ENCODE measurements around the gene DCC.

Gene DCC

GRCh38 chr18:53153800-53154199, 813.8 kb downstream of the DCC start:
- DNase-seq (ENCODE audit: low read depth in 1 of 2, low spot score in 1 of 2) = no peak

- DNase-seq (ENCODE audit: low read depth in 1 of 2, low spot score in 1 of 2) = no peak
Measured at GRCh38 chr18:53165770-53166169, 825.8 kb downstream of the DCC start.

- DNase-seq (ENCODE audit: low read depth in 1 of 2, low spot score in 1 of 2) = no peak
Measured at GRCh38 chr18:53169346-53169745, 829.3 kb downstream of the DCC start.

GRCh38 chr18:53191634-53192033, 851.6 kb downstream of the DCC start:
- DNase-seq (ENCODE audit: low read depth in 1 of 2, low spot score in 1 of 2) = no peak

GRCh38 chr18:53193870-53194269, 853.9 kb downstream of the DCC start:
- no peak for DNase-seq (ENCODE audit: low read depth in 1 of 2, low spot score in 1 of 2)

GRCh38 chr18:53219853-53220252, 879.9 kb downstream of the DCC start:
- no peak for DNase-seq (ENCODE audit: low read depth in 1 of 2, low spot score in 1 of 2)

GRCh38 chr18:53224128-53224778, 884.3 kb downstream of the DCC start:
- DNase-seq (ENCODE audit: low read depth in 1 of 2, low spot score in 1 of 2) = no peak

GRCh38 chr18:53225567-53226325, 885.7 kb downstream of the DCC start:
- no peak for DNase-seq (ENCODE audit: low read depth in 1 of 2, low spot score in 1 of 2)

GRCh38 chr18:53234610-53235009, 894.6 kb downstream of the DCC start:
- no peak for DNase-seq (ENCODE audit: low read depth in 1 of 2, low spot score in 1 of 2)

GRCh38 chr18:53241161-53241560, 901.2 kb downstream of the DCC start:
- DNase-seq (ENCODE audit: low read depth in 1 of 2, low spot score in 1 of 2) = no peak

GRCh38 chr18:53253789-53254188, 913.8 kb downstream of the DCC start:
- DNase-seq (ENCODE audit: low read depth in 1 of 2, low spot score in 1 of 2) = no peak

GRCh38 chr18:53254265-53254664, 914.3 kb downstream of the DCC start:
- DNase-seq (ENCODE audit: low read depth in 1 of 2, low spot score in 1 of 2) = no peak

GRCh38 chr18:53261241-53261640, 921.2 kb downstream of the DCC start:
- DNase-seq (ENCODE audit: low read depth in 1 of 2, low spot score in 1 of 2) = no peak

GRCh38 chr18:53266850-53267249, 926.9 kb downstream of the DCC start:
- DNase-seq (ENCODE audit: low read depth in 1 of 2, low spot score in 1 of 2) = no peak

- DNase-seq (ENCODE audit: low read depth in 1 of 2, low spot score in 1 of 2) = no peak
Measured at GRCh38 chr18:53268455-53268854, 928.5 kb downstream of the DCC start.

GRCh38 chr18:53281406-53281805, 941.4 kb downstream of the DCC start:
- DNase-seq (ENCODE audit: low read depth in 1 of 2, low spot score in 1 of 2) = no peak

GRCh38 chr18:53283708-53284107, 943.7 kb downstream of the DCC start:
- no peak for DNase-seq (ENCODE audit: low read depth in 1 of 2, low spot score in 1 of 2)

- DNase-seq (ENCODE audit: low read depth in 1 of 2, low spot score in 1 of 2) = no peak
Measured at GRCh38 chr18:53305461-53305860, 965.5 kb downstream of the DCC start.

GRCh38 chr18:53319628-53320027, 979.6 kb downstream of the DCC start:
- DNase-seq (ENCODE audit: low read depth in 1 of 2, low spot score in 1 of 2) = no peak

- DNase-seq (ENCODE audit: low read depth in 1 of 2, low spot score in 1 of 2) = no peak
Measured at GRCh38 chr18:53322163-53322562, 982.2 kb downstream of the DCC start.

- no peak for DNase-seq (ENCODE audit: low read depth in 1 of 2, low spot score in 1 of 2)
Measured at GRCh38 chr18:53324353-53324752, 984.4 kb downstream of the DCC start.

- DNase-seq (ENCODE audit: low read depth in 1 of 2, low spot score in 1 of 2) = no peak
Measured at GRCh38 chr18:53360501-53361443, 1020.8 kb downstream of the DCC start.
